Measurements from ENCODE around the gene EVC2.

Gene EVC2

DNA sequence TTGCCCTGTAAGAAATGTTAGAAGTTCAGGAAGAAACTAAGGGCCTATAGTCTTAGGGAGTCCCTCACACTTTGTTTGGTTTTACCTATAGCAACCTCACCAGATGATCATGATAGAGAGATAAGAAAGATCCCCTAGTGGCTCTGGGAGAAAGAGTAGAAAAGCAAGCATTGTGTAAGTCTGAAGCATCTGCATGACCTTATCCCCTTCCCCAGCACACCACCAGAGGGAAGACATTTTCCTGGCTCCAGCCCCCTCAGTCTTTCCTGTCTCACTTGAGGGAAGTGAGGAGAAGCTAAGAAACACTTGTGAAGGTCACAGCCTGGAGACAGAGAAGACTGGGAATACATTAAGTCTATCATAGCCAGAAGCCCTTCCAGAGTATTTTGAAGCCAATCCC lies 154.0 kb downstream of the EVC2 start:
- no peak for FAIRE-seq

DNA sequence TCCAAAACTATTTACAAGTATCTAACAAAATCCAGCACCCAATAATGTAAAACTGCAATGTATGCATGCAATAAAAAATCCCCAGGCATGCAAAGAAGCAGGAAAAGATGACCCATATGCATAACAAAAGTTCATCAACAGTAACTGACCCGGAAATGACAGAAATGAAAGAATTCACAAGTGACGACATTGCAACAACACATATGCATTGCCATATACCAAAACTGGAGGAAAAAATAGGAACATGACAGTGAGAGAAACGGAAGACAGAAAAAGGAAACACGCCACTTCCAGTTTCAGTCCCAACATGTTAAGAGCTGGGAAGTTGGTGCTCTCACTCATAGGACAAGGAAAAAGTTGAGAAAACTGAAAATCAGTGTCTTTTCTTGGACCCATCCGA lies 154.6 kb downstream of the EVC2 start:
- FAIRE-seq: no peak

DNA sequence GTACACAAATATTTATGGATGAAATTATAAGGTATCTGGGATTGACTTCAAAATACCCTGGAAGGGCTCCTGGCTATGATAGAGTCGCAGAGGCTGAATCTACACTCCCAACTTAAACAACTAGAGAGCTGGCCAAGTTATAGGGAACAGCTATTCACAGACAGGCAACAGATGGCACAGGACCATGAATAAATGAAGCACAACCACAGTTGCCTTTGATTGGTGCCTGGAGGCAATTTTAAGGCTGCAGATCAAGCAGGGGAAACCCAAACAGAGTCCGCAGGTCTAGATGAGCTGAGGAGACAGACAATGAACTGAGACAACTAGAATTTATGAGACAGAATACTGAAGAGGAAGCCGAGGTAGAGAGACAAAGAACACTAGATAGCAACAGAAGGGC lies 155.9 kb downstream of the EVC2 start:
- no peak for FAIRE-seq

DNA sequence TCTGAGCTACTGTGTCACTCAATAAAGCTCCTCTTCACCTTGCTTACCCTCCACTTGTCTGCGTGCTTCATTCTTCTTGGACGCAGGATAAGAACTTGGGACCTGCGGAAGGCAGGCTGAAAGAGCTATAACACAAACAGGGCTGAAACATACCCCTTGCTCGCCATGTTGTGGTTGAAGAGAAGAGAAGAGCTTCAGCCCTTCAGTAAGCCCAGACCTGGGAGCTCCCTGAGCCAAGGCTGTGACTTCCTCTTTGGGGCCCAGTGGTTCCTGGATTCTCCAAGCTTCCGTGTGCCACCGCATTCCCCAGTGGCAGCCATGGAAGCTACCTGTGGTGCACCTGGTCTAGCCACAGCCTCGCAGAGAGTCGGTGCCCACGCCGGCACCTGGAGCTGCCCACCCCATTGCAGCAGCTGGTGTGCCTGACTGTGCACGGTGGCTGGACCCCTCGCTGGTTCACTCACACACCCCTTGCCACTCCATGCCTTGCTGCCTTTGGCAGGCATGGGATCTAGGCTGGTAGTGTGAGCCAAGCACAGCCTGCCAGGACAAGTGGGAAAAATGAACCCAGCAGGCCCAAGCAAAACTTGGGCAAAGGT lies 160.6 kb downstream of the EVC2 start:
- no peak for FAIRE-seq

DNA sequence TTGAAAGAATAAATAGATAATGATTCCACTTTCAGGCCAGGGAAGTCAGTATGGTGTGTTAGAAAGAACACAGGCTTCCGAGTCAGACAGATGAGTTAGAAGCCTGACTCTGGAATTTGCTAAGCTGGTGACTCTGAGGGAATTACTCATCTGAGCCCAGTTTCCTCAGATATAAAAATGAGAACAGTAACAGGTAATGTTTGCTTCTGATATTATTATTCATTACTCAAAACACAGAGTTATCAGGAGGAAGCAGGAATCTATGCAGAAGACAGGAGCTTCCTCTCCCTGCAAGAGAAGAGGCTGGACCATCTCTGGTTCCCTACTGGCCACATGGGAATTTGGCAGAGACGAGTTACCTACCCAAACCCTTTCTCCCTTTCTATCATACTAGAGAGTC lies 163.1 kb downstream of the EVC2 start:
- no peak for FAIRE-seq

DNA sequence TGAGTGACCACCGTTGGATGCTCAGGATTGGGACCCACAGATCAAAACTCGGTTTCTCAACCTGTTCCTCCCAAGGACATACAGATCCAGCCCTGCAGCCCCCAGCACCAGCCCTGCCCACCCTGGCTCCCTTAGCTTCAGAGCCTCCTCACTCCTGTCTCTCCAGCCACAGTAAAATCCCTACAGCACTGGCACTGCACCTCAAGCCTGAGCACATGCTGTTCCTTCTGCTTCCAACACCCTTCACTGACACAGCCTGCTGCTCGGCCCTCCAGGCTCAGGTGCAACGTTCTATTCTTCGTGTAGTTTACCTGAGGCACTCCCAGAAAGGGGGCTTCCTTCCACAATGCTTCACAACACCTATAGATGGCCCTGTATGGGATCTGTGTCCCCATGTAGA lies 163.6 kb downstream of the EVC2 start:
- FAIRE-seq: no peak

DNA sequence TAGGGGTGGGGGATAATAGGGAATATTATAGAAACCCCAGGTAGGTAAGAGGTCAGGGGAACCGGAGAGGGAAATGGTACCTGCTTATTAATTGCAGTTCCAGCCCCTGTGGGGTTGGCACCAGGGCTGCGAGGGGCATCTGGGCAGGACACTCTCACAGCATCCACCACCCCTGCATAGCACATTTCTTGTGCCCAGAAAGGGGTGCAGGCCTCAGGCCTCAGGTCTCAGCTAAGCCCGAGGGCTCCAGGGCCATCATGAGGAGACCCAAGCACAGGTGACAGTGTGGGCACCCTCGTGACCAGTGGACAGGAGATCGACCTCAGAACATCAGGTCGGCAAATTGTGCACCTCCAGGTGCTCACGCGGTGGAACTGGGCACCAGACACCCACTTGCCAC lies 164.7 kb downstream of the EVC2 start:
- FAIRE-seq: no peak

DNA sequence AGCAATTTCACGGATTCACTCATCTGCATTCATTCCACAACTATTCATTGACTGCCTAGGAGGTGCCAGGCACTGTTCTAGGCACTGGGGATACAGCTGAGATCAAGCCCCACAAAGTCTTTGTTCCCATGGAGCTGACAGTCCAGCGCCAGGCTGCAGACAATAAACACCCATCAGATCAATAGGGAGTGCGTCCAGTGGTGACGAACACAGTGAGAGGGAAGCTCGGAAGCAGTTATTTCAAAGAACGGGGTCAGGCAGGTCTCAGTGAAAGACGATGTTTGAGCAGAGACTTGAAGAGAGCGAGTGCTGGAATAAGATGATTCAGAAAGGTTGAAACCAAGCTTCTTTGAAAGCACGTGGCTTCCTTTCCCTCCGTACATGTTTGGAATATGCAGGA lies 167.2 kb downstream of the EVC2 start:
- FAIRE-seq: no peak

DNA sequence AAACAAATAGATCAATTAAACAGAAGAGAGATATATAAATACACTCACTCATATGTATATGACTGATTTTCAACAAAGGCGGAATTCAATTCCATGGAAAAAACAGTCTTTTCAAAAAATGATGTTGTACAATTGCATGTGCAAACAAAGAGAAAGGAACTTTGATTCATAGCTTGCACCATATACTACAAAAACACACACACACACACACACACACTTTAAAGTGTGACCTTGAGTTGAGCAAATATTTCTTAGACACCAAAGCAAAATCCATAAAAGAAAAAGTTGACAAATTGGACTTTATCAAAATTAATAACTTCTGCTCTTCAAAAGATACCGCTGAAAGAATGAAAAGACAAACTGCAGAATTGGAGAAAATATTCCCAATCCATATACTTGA lies 168.8 kb downstream of the EVC2 start:
- FAIRE-seq: no peak

DNA sequence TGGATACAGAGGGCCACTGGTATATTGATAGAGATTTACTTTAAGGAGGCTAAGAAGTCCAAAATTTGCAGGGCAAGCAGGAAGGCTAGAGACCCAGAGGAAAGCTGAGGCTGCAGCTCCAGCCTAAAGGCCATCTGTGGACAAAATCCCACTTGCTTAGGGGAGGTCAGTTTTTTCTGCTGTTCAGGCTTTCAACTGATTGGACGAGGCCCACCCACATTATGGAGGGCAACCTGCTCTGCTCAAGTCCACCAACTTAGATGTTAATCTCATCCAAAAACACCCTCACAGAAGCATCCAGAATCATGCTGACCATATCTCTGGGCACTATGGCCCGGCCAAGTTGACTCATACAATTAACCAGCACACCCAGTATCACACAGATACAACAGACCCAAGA lies 176.3 kb downstream of the EVC2 start:
- no peak for FAIRE-seq

DNA sequence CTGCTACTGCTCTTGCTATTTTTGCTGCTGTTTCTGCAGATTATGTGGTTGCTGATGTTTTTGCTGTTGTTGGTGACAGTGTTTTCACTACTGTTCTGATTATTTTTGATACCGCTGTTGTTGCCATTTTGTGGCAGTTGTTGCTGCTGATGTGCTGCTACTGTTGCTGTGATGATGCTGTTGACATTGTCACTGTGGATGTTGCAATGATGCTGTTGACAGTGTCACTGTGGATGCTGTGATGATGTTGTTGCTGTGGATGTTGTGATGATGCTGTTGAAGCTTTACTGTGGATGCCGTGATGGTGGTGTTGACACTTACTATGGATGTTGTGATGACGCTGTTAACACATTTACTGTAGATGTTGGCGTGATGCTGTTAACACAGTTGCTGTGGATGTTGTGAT lies 180.3 kb downstream of the EVC2 start:
- FAIRE-seq: no peak

DNA sequence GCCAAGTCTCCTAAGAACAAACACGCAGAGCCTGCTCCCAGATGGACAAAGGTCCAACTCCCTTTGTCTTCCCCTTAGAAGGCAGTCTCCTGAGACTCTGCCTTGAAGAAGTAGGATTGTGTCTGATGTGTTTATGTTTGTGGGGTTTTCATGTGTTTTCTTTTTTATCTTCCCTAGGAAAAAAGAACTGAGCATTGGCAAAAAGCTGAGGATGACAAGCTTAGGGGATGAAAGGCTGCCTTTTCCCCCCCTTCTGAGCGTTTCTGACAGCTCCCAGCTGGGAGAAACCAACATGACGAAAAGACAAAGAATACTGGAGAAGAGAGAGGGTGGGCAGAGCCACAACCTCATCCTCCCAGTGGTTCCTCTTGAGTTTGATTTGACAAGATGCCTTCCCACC lies 181.1 kb downstream of the EVC2 start:
- no peak for FAIRE-seq

DNA sequence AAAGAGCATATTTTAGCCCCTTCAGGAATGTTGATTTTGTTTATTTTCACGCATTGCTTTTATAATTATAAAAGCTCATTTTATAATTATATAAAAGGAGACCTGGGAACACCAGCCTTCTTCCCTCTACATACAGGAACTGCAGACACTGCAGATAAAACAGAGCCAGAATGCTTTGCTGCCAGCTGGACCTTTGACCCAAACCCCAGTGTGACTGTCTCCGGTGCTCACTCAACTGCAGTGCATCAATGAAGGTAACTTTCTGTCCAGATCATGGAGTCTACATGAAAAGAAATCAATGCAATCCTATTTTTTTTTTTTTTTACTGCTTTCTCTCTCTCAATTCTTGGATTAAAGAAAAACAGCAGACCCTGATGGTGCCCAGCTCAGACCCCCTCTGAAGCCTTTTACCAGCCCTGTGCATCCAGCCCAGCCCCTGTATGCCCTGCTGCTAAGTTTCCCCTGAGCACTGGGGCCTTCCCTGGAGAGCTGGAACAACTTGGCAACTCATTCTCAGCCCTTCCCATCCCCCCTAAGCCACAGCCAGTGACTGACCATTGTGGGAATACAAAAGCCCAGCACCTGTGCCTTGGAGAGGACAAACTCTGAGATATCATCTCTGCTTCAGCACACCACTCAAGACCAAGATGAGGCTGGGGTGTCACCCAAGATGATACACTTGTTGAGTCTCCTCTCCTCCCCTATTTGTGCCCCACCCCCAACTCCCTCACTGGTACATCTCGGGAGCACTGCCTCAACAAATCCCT lies 182.1 kb downstream of the EVC2 start:
- FAIRE-seq: no peak

DNA sequence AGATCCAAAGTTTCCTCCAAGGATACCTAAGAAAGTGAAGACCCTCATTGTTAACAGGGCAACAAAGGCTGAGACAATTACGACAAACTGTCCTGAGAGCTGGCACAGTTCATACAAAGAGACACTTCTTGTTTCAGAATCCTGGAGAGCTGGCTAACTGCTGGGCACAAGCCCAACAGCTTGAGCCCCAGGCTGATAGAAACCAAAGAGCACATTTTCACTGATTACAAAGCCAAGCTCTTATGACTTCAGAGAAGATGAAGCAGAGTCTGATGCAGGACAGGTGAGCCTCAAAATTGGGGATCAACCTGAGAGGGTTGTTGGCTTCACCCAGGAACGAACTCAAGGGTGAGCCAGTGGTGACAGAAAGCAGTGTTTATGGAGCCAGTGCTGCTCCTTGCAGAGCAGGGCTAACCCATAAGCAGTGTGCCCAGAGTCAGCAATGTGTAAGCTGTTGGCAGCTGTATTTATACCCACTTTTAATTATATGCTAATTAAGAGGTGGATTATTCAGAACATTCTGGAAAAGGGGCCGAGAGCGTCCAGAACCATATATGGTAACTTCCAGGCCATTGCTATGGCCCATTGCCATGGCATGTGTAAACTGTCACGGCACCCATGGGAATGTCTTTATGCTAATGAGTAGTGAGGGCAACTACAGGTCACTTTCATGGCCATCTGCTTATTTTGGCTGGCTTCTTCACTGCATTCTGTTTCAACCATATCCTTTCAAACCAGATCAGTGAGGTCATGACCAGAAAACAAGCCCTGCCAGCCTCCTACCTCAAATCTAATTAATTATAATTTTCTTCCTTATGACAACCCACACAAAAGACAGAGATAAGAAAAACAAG lies 183.7 kb downstream of the EVC2 start:
- FAIRE-seq: no peak

DNA sequence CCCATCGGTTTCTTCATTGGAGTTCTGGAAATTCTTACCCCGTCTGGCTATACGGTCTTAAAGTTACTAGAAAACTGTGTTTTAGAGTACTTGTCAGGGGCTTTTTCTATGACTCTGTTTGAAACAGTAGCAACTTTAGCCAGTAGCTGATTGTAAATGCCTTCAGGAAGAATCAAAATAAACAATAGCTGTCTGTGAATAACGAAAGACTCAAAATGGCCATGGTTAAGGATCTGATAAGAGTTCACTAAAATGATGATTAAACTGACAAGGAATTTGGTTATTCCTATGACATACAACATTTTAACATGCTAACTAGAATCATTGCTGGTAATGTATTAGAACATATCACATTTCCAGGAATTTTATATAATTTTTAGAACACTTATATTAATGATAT lies 191.0 kb downstream of the EVC2 start:
- FAIRE-seq: no peak

DNA sequence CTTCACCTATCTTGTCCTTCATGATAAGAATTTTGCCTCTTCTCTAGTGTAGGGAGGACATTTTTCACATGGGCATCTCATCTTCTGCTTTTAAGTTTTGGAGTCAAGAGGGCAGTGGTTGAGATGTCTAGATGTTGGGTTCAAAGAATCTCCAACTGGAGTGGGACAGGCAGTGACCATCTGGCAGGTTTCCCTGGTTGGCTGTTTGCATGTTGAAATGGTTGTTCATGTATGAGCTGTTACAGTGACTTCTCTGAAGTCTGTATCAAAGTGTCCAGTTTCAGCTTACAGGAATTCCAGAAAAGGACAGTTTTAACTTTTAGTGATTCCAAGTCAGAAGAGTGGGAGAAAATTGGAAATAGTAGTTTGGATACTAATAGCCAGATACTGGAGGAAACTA lies 192.7 kb downstream of the EVC2 start:
- FAIRE-seq: no peak
